HL-60 (cell line): ENCODE data around the gene GPR17.

Experiments used
- POLR2AphosphoS5 ChIP-seq: IDR thresholded peaks from 2 replicates; pipeline ENCODE4 v1.6.1; 2012; ENCODE audit warnings: low read depth
- TF ChIP-seq, protein P1 (sequence below): IDR thresholded peaks from one replicate; pipeline ENCODE4 v1.5.1; 2011; ENCODE audit warnings: low read length, control low read depth, inconsistent platforms; ENCODE audit not compliant: insufficient read depth

DNA sequence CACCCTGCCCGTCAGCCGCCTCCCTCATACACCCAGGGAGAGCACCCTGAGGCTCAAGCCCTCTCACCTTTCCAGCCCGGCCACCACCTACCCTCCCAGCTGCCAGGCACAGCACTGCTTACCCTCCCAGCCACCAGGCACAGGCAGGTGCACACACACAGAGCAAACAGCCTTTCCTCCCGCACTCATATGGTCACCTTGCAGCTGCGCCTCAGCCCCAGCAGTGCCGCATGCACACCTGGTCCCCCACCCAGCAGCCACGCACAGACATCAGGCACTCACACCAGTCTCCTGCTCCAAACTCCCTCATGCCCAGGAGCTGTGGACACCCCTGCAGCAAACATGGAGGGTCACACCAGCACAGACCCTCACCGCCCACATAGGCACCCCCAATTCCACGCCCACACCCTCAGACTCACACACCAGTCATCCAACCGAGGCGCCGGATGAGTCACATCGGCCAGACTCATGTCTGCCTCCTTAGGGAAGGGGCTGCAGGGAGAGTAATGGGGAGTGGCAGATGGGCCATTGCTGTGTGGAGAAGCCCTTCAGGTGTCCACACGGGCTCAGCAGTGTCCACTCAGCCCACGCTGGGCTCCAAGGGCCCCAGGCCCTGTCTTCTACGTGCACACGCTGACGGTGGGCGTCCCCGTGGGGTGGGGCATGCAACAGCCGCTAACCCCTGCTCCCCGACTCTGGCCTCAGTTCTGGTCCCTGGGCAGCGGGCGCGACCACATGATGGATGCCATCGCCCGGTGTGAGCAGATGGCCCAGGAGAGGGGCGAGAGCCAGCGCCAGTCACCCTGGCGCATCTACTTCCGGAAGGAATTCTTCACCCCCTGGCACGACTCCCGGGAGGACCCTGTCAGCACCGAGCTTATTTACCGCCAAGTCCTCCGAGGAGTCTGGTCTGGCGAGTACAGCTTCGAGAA lies 22.3 kb upstream of the GPR17 start:
- TF ChIP-seq, protein P1, sequence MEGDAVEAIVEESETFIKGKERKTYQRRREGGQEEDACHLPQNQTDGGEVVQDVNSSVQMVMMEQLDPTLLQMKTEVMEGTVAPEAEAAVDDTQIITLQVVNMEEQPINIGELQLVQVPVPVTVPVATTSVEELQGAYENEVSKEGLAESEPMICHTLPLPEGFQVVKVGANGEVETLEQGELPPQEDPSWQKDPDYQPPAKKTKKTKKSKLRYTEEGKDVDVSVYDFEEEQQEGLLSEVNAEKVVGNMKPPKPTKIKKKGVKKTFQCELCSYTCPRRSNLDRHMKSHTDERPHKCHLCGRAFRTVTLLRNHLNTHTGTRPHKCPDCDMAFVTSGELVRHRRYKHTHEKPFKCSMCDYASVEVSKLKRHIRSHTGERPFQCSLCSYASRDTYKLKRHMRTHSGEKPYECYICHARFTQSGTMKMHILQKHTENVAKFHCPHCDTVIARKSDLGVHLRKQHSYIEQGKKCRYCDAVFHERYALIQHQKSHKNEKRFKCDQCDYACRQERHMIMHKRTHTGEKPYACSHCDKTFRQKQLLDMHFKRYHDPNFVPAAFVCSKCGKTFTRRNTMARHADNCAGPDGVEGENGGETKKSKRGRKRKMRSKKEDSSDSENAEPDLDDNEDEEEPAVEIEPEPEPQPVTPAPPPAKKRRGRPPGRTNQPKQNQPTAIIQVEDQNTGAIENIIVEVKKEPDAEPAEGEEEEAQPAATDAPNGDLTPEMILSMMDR: no peak
- TF ChIP-seq POLR2AphosphoS5: no peak
